H4 (cell line): Measurements from ENCODE around the gene DCUN1D4. TPM values are rescaled to one million over a fixed set of nuclear protein-coding genes. Genes with fewer than 3 reads are reported as not detected.

Source experiments
- DNase-seq: peaks from one replicate; pipeline ENCODE4 v3.0.0-alpha.2; 2015; ENCODE audit warnings: low spot score
- total RNA-seq: library from RNA; depleted of rRNA; stranded (reverse); fragments of >200 nt; shearing (Covaris generic); gene quantifications from 2 replicates; pipeline ENCODE4 v1.2.3, GENCODE V29; 2014; rRNA removed

The DCUN1D4 gene
- 34.8 and 38.8 TPM in 2 replicates for total RNA-seq

- peak; percentile 98 for DNase-seq
These were observed at the start of gene DCUN1D4 for GRCh38 chr4:51842554-51843308. TSS of gene DCUN1D4 (plus strand) at chr4:51843153. CDS start at chr4:51843243, 90 bp downstream.

GRCh38 chr4:51820443-51821234, 22.3 kb upstream of the DCUN1D4 start:
- DNase-seq = no peak

GRCh38 chr4:51825341-51825740, 17.6 kb upstream of the DCUN1D4 start:
- DNase-seq = no peak

- DNase-seq = no peak
These were observed 12.7 kb upstream of the DCUN1D4 start for GRCh38 chr4:51830156-51830720.

GRCh38 chr4:51831133-51831532, 11.8 kb upstream of the DCUN1D4 start:
- DNase-seq = peak; percentile 9

- DNase-seq = no peak
These were observed 9.7 kb upstream of the DCUN1D4 start for GRCh38 chr4:51833236-51833635.

GRCh38 chr4:51835079-51835478, 7.9 kb upstream of the DCUN1D4 start:
- DNase-seq = no peak

- no peak for DNase-seq
These were observed 7.1 kb upstream of the DCUN1D4 start for GRCh38 chr4:51835855-51836254.

GRCh38 chr4:51836549-51836948, 6.4 kb upstream of the DCUN1D4 start:
- peak; percentile 6 for DNase-seq

- no peak for DNase-seq
These were observed 2.2 kb upstream of the DCUN1D4 start for GRCh38 chr4:51840781-51841180.

- DNase-seq = no peak
These were observed 793 bp upstream of the DCUN1D4 start for GRCh38 chr4:51842167-51842553.

GRCh38 chr4:51843309-51844152, 578 bp downstream of the DCUN1D4 start:
- DNase-seq = peak; percentile 64

GRCh38 chr4:51844153-51845054, 1.5 kb downstream of the DCUN1D4 start:
- peak; percentile 91 for DNase-seq

- no peak for DNase-seq
These were observed 2.1 kb downstream of the DCUN1D4 start for GRCh38 chr4:51845055-51845426.

GRCh38 chr4:51845711-51846110, 2.8 kb downstream of the DCUN1D4 start:
- no peak for DNase-seq

GRCh38 chr4:51849430-51849829, 6.5 kb downstream of the DCUN1D4 start:
- no peak for DNase-seq

- no peak for DNase-seq
These were observed 7.3 kb downstream of the DCUN1D4 start for GRCh38 chr4:51850294-51850693.

GRCh38 chr4:51851090-51851936, 8.4 kb downstream of the DCUN1D4 start:
- DNase-seq = no peak

- DNase-seq = no peak
These were observed 9.0 kb downstream of the DCUN1D4 start for GRCh38 chr4:51851937-51852290.
